HG02973 (cell line): ENCODE measurements around the gene APOBEC2.
"Not testable (repeated sequence)": the region's sequence is repeated elsewhere in the genome, so short reads cannot be mapped to it uniquely, and the experiment has no call there.

Source experiments
- ATAC-seq: cut with Tn5 transposase; IDR thresholded peaks from one replicate; pipeline ENCODE4 v1.9.1; 2021; ENCODE audit warnings: moderate library complexity; ENCODE audit not compliant: unreplicated experiment

APOBEC2 gene

GRCh38 chr6:41053041-41053440 lies at the start of gene APOBEC2:
Gene APOBEC2, plus strand, starts transcription at chr6:41053202. Its CDS starts 146 bp downstream, at chr6:41053348.
- no peak for ATAC-seq

DNA sequence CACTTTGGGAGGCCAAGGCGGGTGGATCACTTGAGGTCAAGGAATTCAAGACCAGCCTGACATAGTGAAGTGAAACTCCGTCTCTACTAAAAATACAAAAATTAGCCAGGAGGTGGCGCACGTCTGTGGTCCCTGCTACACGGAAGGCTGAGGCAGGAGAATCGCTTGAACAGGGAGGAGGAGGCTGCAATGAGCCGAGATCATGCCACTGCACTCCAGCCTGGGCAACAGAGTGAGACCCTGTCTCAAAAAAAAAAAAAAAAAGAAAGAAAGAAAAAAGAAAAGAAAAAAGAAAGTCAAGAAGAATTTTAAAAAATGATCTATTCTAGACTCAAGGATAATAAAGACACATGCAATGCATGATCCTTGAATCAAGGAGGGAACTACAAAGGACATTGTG lies 46.8 kb upstream of the APOBEC2 start:
- ATAC-seq = not testable (repeated sequence)

DNA sequence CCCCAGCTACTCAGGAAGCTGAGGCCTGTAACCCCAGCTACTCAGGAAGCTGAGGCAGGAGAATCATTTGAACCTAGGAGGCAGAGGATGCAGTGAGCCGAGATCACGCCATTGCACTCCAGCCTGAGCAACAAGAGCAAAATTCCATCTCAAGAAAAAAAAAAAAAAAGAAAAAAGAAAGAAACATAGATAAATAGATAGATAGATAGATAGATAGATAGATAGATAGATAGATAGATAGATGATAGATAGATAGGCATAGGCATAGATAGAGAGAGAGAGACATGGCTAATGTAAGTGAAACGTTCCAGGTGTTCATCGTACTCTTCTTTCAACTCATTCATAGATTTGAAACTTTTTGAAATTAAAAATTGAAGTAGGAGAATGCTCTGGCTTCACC lies 46.0 kb upstream of the APOBEC2 start:
- not testable (repeated sequence) for ATAC-seq

GRCh38 chr6:41008011-41008410 lies 45.0 kb upstream of the APOBEC2 start:
- no peak for ATAC-seq

DNA sequence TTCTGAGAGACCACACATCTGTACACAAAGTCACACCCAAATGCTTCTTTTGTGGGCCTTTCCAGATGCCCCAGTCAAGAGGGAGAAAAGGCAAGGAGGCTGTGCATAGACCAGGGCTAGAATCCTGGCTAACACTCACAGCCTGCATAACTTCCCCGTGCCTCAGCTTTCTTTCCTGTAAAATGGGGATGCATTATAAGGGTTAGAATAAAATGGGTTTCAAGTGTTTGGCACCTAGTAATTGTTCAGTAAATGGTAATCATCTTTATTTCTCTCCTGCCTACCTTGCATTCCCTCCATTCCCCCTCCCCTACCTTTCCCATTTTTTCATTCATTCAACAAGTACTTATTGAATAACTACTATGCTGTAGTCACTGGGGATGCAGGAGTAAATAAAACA lies 43.3 kb upstream of the APOBEC2 start:
- ATAC-seq = no peak

DNA sequence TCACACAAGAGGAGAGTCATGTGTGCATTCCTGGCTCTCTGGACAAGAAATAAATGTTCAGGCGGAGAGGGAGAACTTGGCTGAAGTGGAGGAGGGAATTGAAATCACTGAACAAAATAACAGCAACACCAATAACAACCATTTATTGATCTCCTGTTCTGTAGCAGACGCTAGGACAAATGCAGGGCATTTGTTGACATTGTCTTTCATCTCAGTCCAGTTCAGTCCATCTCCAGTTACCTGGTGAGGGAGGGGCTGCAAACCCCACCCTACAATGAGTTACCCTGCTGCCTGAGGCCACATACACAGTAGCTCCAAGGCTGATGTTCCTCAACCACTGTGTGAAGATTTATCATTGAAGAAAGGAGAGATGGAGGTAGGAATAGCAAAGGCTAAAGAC lies 41.3 kb upstream of the APOBEC2 start:
- ATAC-seq = no peak

DNA sequence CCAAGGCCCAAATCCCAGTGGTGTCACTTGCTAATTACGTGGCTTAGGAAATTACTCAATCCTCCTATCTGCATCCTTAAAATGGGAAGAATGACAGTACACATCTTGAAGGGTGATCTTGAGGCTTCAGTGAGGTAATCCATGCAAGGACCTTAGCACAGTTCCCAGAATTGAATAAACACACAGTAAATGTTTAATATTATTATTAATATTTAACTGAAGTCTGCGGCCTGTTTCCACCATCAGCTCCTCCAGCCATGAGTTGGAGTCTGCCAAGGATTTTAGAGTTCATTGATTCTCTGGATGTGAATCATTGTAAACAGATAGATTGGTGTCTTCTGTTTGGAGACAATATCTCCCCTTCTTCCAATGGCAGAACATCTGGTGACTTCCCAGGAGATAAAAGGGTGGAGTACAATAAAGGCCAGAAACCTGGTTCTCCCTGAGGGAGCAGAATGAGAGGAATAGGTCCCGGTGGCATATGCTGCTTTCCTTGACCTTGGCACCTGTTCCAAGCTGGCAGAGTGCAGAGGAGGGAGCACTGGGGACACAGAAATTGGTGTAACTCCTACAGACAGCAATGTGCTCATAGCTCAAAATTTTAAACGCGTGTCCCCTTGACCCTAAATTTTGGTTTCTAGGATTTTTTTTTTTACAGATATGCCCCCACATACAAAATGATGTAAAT lies 39.4 kb upstream of the APOBEC2 start:
- no peak for ATAC-seq

DNA sequence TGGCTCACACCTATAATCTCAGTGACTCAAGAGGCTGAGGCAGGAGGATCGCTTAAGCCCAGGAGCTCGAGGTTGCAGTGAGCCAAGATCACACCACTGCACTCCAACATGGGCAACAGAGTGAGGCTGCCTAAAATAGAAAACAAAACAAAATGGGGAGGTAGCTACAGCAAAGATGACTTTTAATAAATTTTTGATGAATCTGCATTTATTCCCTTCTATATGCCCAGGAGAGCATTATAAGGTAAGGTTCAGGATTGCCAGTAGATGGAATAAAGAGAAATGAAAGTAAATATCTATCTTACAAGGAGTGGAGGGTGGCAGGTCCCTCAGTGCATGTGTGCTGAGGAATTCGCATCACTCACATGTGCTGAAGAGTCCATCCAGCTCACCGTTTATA lies 38.2 kb upstream of the APOBEC2 start:
- ATAC-seq = no peak

DNA sequence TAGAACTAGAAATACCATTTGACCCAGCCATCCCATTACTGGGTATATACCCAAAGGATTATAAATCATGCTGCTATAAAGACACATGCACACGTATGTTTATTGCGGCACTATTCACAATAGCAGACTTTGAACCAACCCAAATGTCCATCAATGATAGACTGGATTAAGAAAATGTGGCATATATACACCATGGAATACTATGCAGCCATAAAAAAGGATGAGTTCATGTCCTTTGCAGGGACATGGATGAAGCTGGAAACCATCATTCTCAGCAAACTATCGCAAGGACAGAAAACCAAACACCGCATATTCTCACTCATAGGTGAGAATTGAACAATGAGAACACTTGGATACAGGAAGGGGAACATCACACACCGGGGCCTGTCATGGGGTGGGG lies 37.1 kb upstream of the APOBEC2 start:
- not testable (repeated sequence) for ATAC-seq

DNA sequence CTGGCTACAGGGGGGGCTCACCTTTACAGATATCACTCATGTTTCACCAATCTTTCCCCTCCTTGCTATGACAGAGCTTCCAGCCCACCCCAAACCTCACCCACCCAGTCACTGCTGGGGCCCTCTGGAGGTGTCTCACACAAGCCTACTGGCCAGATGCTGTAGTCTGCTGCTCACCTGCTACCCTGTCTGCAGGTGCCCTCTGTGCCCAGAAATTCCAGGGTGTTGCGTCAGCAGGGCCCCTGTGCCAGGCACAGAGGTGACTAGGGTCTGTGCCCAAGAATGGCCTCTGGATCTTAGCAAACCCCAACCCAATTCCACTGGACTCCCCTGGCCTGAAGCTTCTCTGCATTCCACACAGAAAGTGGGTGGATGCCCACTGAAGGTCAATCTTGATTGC lies 35.3 kb upstream of the APOBEC2 start:
- ATAC-seq = no peak

DNA sequence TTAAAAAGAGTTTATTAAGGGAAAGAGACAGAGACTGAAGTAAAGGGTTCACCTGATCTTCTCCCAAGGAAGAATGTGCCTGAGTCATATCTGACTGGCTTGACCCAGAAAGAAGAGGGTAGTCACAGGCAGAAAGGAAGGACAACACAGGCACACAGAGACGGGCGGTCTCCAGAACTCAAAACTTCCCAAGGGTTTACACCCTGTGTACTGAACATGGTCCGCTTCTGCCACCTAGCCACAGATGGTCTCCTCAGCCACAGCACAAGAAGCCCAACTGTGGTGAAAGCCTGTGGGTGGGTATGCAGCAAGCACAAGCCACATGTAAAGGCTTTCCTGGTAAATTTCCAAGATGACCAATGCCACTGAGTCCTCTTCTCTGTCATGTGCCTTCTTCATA lies 31.2 kb upstream of the APOBEC2 start:
- no peak for ATAC-seq

GRCh38 chr6:41022294-41022693 lies 30.7 kb upstream of the APOBEC2 start:
- ATAC-seq = no peak

DNA sequence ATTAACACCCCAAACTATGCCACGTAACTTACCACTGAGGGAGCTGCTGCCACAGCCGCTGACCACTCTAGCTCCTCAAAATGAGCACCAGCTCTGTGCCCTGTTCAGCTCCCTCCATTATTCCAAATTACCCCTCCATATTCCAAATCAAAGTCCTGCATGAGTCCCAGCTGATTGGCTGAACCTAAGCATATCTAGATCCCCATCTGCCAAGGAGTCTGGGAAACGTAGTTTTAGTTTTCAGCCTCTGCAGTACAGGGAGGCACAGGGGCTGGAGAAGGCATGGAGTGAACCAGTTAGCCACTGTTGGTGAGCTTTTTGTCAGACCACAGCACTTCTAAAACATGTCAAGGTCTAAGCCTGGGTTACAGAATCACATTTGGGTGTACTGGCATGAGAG lies 29.9 kb upstream of the APOBEC2 start:
- no peak for ATAC-seq

- no peak for ATAC-seq
Measured at GRCh38 chr6:41025966-41026530, 27.0 kb upstream of the APOBEC2 start.

DNA sequence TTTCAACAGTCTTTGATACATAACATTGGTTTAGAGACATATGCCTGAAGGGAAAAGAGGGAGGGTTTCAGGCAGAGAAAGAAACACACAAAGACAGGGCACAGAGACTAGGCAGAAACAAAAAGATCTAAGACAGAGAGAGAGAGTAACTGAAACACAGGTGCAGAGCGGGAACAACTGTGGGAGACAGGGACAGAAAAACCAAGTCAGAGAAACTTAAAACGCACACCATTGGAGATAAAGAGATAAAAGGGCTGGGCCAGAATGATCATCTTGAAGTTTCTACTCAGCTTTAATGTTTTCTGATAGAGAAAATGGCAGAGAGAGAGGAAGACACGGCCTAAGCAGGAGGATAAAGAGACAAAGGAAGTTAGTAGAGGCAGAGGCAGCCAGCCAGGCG lies 25.8 kb upstream of the APOBEC2 start:
- ATAC-seq = no peak

GRCh38 chr6:41027799-41028560 lies 25.0 kb upstream of the APOBEC2 start:
- peak; percentile 69 for ATAC-seq

DNA sequence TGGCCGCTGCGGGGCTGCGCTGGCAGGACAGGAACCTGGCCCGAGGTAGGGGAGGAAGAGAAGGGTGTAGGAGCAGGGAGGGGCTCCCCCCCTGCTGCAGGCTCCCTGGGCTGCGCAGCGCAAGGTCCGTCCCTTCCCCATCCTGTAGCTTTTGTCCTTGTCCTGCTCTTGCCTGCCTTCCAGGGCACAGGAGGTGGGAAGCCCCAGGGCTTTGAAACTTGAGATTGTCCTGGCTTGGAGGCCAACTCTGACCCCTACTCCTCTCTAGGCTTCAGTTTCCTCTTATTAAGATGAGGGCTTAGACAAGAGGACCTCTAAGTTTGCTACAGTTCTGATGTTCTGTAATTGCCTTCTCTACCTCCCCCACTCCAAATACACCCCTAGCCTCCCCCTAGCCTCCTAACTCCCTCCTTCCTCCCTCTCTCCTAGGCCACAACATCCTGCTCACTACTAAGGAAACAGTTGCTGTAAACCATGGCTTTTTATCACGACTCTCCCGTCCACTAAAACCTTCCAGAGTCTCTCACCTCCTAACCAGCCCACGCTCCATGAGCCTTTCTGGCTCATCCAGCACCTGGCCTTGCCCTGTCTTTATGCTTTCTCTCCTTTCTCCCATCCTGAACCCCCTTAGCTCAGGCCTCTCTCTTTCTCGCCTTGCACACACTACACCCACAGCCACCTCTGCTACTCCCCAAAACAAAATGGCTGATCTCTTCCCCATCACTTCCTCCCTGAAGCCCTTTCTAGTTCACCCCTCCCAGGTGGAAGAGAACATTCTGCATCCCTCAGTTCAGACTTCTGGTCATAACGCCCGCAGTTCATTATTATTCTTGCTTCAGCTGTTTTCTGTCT lies 24.2 kb upstream of the APOBEC2 start:
- no peak for ATAC-seq

DNA sequence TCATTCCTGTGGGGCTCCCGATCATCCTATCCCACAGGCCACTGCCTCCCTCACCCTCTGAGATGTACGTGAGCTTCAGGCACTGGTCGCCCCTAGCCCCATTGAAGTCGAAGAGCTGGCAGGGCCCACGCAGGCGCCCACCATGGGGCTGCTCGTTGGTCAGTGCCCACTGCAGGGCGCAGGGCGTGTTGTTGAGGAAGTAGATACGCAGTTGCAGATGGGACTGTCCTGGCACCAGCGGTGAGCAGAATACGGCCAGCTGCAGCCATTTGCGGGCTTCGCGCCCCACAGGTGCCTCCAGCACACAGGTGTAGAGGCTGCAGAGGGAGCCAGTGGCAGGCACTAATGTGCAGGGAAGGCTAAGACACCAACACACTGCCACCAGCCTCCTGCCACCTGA lies 20.2 kb upstream of the APOBEC2 start:
- ATAC-seq = no peak

DNA sequence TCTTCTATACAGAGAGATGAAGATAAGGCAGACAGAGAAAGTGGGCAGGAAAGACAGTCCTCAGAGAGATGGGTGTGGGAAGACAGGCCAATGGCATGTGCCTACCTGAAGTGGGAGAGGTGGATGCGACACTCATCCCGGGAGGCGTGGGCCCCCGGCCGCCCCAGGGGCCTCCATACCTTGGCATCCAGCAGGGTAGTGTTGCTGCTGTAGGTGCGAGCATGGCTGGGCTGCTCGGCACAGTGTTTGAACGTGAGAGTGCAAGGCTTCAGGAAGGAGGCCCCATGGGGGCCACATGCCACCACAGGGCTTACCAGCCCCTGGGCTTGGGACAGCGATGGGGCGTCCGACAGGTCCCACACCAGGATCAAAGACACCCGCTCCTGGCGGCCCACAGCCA lies 19.2 kb upstream of the APOBEC2 start:
- ATAC-seq = no peak

DNA sequence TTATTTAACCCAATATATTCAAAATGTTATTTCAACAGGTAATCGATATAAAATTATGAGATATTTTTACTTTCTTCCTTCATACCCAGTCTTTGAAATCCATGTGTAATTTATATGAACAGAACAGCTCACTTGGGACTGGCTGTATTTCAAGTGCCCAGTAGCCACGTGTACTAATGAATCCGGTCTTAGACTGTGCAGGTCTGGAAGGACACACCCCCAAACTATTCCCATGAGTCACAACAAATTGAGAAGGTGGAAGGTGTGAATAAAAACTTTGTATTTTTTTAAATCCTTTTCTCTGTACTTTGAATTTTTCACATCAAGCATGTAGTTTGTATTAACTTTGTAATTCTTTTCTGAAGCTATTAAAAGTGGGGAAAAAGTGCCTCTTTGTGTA lies 16.8 kb upstream of the APOBEC2 start:
- ATAC-seq = no peak

DNA sequence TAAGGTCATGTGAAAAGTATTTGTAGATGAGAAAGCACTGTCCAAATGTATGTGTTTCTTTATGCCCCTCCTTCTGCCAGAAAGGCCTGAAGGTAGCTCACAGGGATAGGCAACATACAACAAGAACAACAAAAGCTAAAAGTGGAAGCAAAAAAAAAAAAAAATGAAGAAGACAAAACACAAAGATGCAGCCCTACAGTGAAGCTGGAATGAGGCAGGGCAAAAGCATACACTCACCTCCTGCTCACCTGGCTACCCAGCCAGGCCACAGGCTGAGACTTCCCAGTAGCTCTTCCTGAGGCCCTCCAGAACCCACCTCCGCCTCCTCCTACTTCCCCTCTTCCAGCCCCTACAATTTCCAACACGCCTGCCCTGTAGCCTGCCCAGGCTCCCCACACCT lies 16.4 kb upstream of the APOBEC2 start:
- no peak for ATAC-seq
